A549 (cell line): ENCODE measurements around the gene SCNM1.

Source experiments
- KDM1A ChIP-seq: fragments of 200-600 bp; sonication (generic); IDR thresholded peaks from 2 replicates; pipeline ENCODE4 v1.6.1; 2016; ENCODE audit warnings: low read depth, mild to moderate bottlenecking
- NR3C1 ChIP-seq: fragments of >200 bp; sonication (Bioruptor Twin); formaldehyde crosslinking; IDR thresholded peaks from 3 replicates; pipeline ENCODE4 v1.6.1; 2017
- RAD21 ChIP-seq, 2 experiments: fragments of >200 bp in 1 of 2; sonication (Bioruptor Twin) in 1 of 2; formaldehyde crosslinking in 1 of 2; IDR thresholded peaks in 1 of 2; conservative IDR thresholded peaks in 1 of 2; 2 replicates in 1 of 2; 3 replicates in 1 of 2; pipeline ENCODE4 v1.6.1; 2012 to 2018; ENCODE audit warnings: inconsistent platforms in 1 of 2
- SMC3 ChIP-seq: fragments of >200 bp; sonication (Bioruptor Twin); formaldehyde crosslinking; IDR thresholded peaks from 3 replicates; pipeline ENCODE4 v1.6.1; 2018; ENCODE audit warnings: inconsistent platforms
- TF ChIP-seq, protein P1 (sequence below): fragments of >200 bp; sonication (Bioruptor Twin); formaldehyde crosslinking; IDR thresholded peaks from 3 replicates; pipeline ENCODE4 v1.5.1; 2016

DNA sequence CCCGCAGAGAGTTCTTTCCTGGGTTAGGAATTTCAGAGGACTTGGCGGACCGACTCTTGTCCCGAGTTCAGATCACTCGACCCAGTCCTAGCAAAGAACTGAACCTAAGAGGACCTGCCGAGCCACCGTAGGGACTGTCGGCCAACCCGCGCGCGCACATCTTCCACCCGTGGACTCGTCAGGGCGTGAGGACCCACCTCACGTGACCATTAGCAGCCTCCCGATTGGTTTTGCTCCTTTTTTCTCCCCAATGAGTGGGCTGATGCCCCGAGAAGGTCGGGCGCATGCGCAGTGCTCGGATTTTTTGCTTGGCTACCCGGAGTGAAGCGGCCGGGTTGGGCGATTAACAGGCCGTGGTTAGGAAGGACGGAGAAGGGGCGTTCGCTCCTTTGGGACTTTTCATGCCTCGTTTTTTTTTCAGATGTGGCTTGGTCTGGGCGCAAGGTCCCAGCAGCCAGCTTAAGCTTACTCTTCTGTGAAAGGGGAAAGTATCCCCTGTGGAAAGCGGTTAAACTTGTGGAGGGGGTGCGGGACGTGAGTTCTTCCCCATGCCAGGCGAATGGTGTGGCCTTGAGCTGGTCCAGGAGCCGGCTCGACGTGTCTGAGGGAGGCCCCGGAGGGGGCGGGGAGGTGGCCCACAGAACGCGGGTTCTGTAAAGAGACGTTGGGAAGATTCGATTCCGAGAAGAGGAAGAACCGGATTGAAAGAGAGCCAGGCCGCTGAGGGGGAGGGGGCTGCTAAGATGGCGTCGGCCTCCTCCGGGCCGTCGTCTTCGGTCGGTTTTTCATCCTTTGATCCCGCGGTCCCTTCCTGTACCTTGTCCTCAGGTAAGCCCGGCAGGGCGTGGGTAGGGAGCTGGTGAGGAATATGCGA is 32.5 kb downstream of the SCNM1 start, which contains the start of gene PIP5K1A:
- TF ChIP-seq RAD21 (conservative IDR thresholded peaks at IDR 0.05 in 1 of 2, IDR thresholded peaks at IDR 0.05 in 1 of 2), result no peak
- TF ChIP-seq NR3C1, result no peak
- no peak for TF ChIP-seq SMC3
- TF ChIP-seq, protein P1, sequence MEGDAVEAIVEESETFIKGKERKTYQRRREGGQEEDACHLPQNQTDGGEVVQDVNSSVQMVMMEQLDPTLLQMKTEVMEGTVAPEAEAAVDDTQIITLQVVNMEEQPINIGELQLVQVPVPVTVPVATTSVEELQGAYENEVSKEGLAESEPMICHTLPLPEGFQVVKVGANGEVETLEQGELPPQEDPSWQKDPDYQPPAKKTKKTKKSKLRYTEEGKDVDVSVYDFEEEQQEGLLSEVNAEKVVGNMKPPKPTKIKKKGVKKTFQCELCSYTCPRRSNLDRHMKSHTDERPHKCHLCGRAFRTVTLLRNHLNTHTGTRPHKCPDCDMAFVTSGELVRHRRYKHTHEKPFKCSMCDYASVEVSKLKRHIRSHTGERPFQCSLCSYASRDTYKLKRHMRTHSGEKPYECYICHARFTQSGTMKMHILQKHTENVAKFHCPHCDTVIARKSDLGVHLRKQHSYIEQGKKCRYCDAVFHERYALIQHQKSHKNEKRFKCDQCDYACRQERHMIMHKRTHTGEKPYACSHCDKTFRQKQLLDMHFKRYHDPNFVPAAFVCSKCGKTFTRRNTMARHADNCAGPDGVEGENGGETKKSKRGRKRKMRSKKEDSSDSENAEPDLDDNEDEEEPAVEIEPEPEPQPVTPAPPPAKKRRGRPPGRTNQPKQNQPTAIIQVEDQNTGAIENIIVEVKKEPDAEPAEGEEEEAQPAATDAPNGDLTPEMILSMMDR, result no peak
- TF ChIP-seq KDM1A, result no peak
